SK-N-MC (cell line): ENCODE measurements around the gene ANXA1.

Experiments used
- EZH2 ChIP-seq: fragments of 200-600 bp; sonication (generic); IDR thresholded peaks from one replicate; pipeline ENCODE4 v1.6.1; 2017; ENCODE audit warnings: antibody characterized with exemption
- FOXP2 ChIP-seq: optimal IDR thresholded peaks from 2 replicates; pipeline ENCODE3; 2011; ENCODE audit warnings: mild to moderate bottlenecking, moderate library complexity; ENCODE audit not compliant: insufficient read depth; ENCODE audit errors: extremely low read length, control extremely low read depth
- POLR2AphosphoS5 ChIP-seq: IDR thresholded peaks from 2 replicates; pipeline ENCODE4 v1.6.1; 2012; ENCODE audit warnings: mild to moderate bottlenecking, low read depth, low read length, borderline replicate concordance

- TF ChIP-seq EZH2 (no peak), POLR2AphosphoS5 (no peak), FOXP2 (no peak)
Measured at GRCh38 chr9:73200694-73201452, 49.2 kb downstream of the ANXA1 start.
